ENCODE results near the gene ZFYVE9. TPM values are rescaled to one million over a fixed set of nuclear protein-coding genes. Genes with fewer than 3 reads are reported as not detected.

The ZFYVE9 gene
- total and polyA plus RNA-seq, 2 of the 13 experiments (the other 11 are each of a cell fraction or from before 2014, with no cell fraction given), result 9.2 to 19.8 TPM

DNA sequence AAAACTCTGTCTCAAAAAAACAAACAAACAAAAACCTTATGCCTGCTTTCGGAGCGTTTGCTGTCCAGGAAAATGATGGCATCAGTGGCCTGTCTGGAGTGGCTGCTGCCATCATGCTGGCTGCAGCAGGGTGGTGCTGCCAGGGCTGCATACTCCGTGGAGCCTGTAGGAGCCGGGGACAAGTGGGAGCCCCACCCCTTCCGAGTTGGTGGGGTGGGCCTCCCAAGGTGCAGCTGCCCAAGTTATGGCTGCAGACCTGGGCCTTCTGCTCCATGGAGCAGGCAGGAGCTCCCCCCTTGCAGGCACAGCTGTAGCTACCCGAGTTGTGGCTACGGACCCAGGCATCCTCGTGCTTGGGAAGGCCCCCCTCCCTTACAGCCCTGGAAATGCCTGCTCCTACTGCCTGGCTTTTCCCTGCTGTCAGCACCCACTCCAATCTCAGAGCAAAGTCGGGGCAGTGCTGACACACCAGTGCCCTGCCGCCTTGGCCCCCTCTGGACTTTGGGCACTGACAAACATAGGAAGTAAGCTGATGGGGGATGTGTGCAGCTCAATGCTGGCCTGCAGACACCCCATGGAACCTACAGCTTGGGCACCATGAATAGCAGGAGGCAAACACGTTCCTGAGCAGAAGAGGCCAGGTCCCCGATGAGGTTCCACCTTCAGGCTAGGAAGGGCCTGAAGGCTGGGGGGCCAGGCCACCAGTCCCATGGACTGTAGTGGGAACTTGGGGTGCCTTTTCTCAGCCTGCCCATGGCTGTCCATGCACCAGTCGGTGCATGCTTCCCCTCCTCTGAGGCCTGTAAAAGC is 163.7 kb downstream of the ZFYVE9 start (continued):
- no peak for TF ChIP-seq IRX3 (CRISPR knock-in tag; IDR thresholded peaks at IDR 0.05; ENCODE audit: borderline replicate concordance, low read depth)
- TF ChIP-seq ZNF460 (CRISPR knock-in tag; IDR thresholded peaks at IDR 0.05; ENCODE audit: borderline replicate concordance), result no peak
- TF ChIP-seq CREM (IDR thresholded peaks at IDR 0.05), result peak; percentile 24; the same call in 1 of the 2 replicates
- no peak for TF ChIP-seq CREM (CRISPR knock-in tag; IDR thresholded peaks at IDR 0.05)
- TF ChIP-seq ZFX (CRISPR knock-in tag; IDR thresholded peaks at IDR 0.05; ENCODE audit: low read depth), result peak; percentile 76; the same call in 1 of the 2 replicates
- TF ChIP-seq ZBTB44 (CRISPR knock-in tag; IDR thresholded peaks at IDR 0.05), result no peak
- peak; percentile 82 for TF ChIP-seq ZNF331 (CRISPR knock-in tag; IDR thresholded peaks at IDR 0.05)
- TF ChIP-seq ZNF121 (CRISPR knock-in tag; IDR thresholded peaks at IDR 0.05), result 0 out of 2 replicates have a peak, but pooled peaks have one; percentile 25
- TF ChIP-seq KDM1A (CRISPR knock-in tag; IDR thresholded peaks at IDR 0.05), result peak; percentile 70; the same call in 1 of the 2 replicates
- TF ChIP-seq ZSCAN30 (CRISPR knock-in tag; IDR thresholded peaks at IDR 0.05), result no peak
- 0 out of 2 replicates have a peak, but pooled peaks have one; percentile 52 for TF ChIP-seq ZNF350 (CRISPR knock-in tag; IDR thresholded peaks at IDR 0.05; ENCODE audit: borderline replicate concordance, low read depth)
- no peak for TF ChIP-seq ZNF674 (CRISPR knock-in tag; IDR thresholded peaks at IDR 0.05; ENCODE audit: low read depth)
- no peak for TF ChIP-seq ZNF782 (CRISPR knock-in tag; IDR thresholded peaks at IDR 0.05; ENCODE audit: borderline replicate concordance)
- TF ChIP-seq DNMT3B (CRISPR knock-in tag; conservative IDR thresholded peaks at IDR 0.05), result no peak
- peak; percentile 51; a peak in 2 of 4 replicates for TF ChIP-seq EP300 (IDR thresholded peaks at IDR 0.05; ENCODE audit: low read depth in 2 of 2, low read length in 2 of 2)
- TF ChIP-seq EP300 (CRISPR knock-in tag; IDR thresholded peaks at IDR 0.05; ENCODE audit: borderline replicate concordance), result peak; percentile 72
- TF ChIP-seq FOXO4 (CRISPR knock-in tag; conservative IDR thresholded peaks at IDR 0.05), result no peak
- TF ChIP-seq, protein P1, sequence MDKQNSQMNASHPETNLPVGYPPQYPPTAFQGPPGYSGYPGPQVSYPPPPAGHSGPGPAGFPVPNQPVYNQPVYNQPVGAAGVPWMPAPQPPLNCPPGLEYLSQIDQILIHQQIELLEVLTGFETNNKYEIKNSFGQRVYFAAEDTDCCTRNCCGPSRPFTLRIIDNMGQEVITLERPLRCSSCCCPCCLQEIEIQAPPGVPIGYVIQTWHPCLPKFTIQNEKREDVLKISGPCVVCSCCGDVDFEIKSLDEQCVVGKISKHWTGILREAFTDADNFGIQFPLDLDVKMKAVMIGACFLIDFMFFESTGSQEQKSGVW (CRISPR knock-in tag; IDR thresholded peaks at IDR 0.05; ENCODE audit: borderline replicate concordance), result no peak
- no peak for TF ChIP-seq HOXD1 (CRISPR knock-in tag; IDR thresholded peaks at IDR 0.05)
- TF ChIP-seq, protein P2, sequence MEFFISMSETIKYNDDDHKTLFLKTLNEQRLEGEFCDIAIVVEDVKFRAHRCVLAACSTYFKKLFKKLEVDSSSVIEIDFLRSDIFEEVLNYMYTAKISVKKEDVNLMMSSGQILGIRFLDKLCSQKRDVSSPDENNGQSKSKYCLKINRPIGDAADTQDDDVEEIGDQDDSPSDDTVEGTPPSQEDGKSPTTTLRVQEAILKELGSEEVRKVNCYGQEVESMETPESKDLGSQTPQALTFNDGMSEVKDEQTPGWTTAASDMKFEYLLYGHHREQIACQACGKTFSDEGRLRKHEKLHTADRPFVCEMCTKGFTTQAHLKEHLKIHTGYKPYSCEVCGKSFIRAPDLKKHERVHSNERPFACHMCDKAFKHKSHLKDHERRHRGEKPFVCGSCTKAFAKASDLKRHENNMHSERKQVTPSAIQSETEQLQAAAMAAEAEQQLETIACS (CRISPR knock-in tag; IDR thresholded peaks at IDR 0.05), result no peak
- TF ChIP-seq ZNF496 (CRISPR knock-in tag; IDR thresholded peaks at IDR 0.05; ENCODE audit: insufficient replicate concordance), result no peak
- TF ChIP-seq ATF7 (IDR thresholded peaks at IDR 0.05), result no peak
- TF ChIP-seq ATF7 (CRISPR knock-in tag; IDR thresholded peaks at IDR 0.05), result 0 out of 2 replicates have a peak, but pooled peaks have one; percentile 14
- TF ChIP-seq ZNF850 (CRISPR knock-in tag; conservative IDR thresholded peaks at IDR 0.05), result no peak

All from HepG2 (cell line).